C4-2B (cell line): ENCODE measurements around the gene SPATA31D3.
"Not testable (repeated sequence)": the region's sequence is repeated elsewhere in the genome, so short reads cannot be mapped to it uniquely, and the experiment has no call there.

Experiments used
- H3K27ac ChIP-seq: fragments of 450-650 bp; 2 replicates; pipeline ENCODE4 v1.5.1; 2017
- CTCF ChIP-seq: fragments of 450-650 bp; conservative IDR thresholded peaks from 2 replicates; pipeline ENCODE4 v1.5.1; 2017; ENCODE audit warnings: mild to moderate bottlenecking
- ZFX ChIP-seq: fragments of 450-650 bp; IDR thresholded peaks from 2 replicates; pipeline ENCODE4 v1.6.1; 2017

SPATA31D3 gene

GRCh38 chr9:81912135-81912534 lies 31.2 kb upstream of the SPATA31D3 start:
- TF ChIP-seq CTCF (no peak), ZFX (no peak)
- no peak overlapping the region for H3K27ac ChIP-seq

- TF ChIP-seq CTCF (no peak), ZFX (no peak)
- H3K27ac ChIP-seq, result no peak overlapping the region
Observed at GRCh38 chr9:81915801-81916505, 27.3 kb upstream of the SPATA31D3 start.

- not testable (repeated sequence) for H3K27ac ChIP-seq
Observed at GRCh38 chr9:81918507-81918906, 24.8 kb upstream of the SPATA31D3 start.

GRCh38 chr9:81928305-81928704 lies 15.0 kb upstream of the SPATA31D3 start, which contains the start of gene SPATA31D4:
TSS of gene SPATA31D4 (plus strand) at chr9:81928428. CDS start at chr9:81928514, 86 bp downstream.
- not testable (repeated sequence) for H3K27ac ChIP-seq

GRCh38 chr9:81930147-81930546 lies 13.2 kb upstream of the SPATA31D3 start:
- not testable (repeated sequence) for H3K27ac ChIP-seq

- H3K27ac ChIP-seq, result not testable (repeated sequence)
Observed at GRCh38 chr9:81933547-81933946, 9.8 kb upstream of the SPATA31D3 start.

GRCh38 chr9:81948650-81949049 lies 5.3 kb downstream of the SPATA31D3 start:
- not testable (repeated sequence) for H3K27ac ChIP-seq

- H3K27ac ChIP-seq, result no peak overlapping the region
- TF ChIP-seq ZFX (no peak), CTCF (no peak)
Observed at GRCh38 chr9:81953096-81953495, 9.8 kb downstream of the SPATA31D3 start.

- TF ChIP-seq CTCF (no peak), ZFX (no peak)
- H3K27ac ChIP-seq, result no peak overlapping the region
Observed at GRCh38 chr9:81955625-81956024, 12.3 kb downstream of the SPATA31D3 start.

- no peak for TF ChIP-seq CTCF
- TF ChIP-seq ZFX, result no peak
- H3K27ac ChIP-seq, result no peak overlapping the region
Observed at GRCh38 chr9:81964218-81965171, 21.2 kb downstream of the SPATA31D3 start.
